ENCODE data around the gene ELMO1. TPM values are rescaled to one million over a fixed set of nuclear protein-coding genes. Genes with fewer than 3 reads are reported as not detected.
A peak's percentile ranks its signal among the peaks of the same experiment; 100 is the strongest.

Gene ELMO1
- total RNA-seq, 2 donors from 2014 or later: 66.0 to 72.2 TPM

- DNase-seq (ENCODE audit: low spot score) (no peak), ATAC-seq (ENCODE audit: insufficient number of reproducible peaks, low FRiP score, low read depth) (no peak)
- no peak overlapping the region for H3K4me3 ChIP-seq
- no peak overlapping the region for H3K27ac ChIP-seq
- no peaks in the 10 kb centered on the region for H3K27me3 ChIP-seq (replicated peaks; ENCODE audit: insufficient read depth)
- H3K9me3 ChIP-seq: no peaks in the 10 kb centered on the region
- H3K4me1 ChIP-seq (ENCODE audit: control insufficient read depth in 1 of 2, low read depth in 2 of 2): peaks cover 3 to 18% of the 10 kb centered on the region in 2 donors
- no peaks in the 10 kb centered on the region for H3K36me3 ChIP-seq
- TF ChIP-seq CTCF (IDR thresholded peaks at IDR 0.05): no peak
Measured at GRCh38 chr7:37287131-37287855, 161.4 kb downstream of the ELMO1 start.

GRCh38 chr7:37286454-37286832 is 162.2 kb downstream of the ELMO1 start:
- no peak for TF ChIP-seq CTCF (IDR thresholded peaks at IDR 0.05)
- H3K9me3 ChIP-seq: no peaks in the 10 kb centered on the region
- no peak for ATAC-seq (ENCODE audit: insufficient number of reproducible peaks, low FRiP score, low read depth)
- H3K36me3 ChIP-seq: no peaks in the 10 kb centered on the region
- no peak overlapping the region for H3K4me3 ChIP-seq
- H3K27me3 ChIP-seq (replicated peaks; ENCODE audit: insufficient read depth): no peaks in the 10 kb centered on the region
- peaks cover 3 to 18% of the 10 kb centered on the region in 2 donors for H3K4me1 ChIP-seq (ENCODE audit: control insufficient read depth in 1 of 2, low read depth in 2 of 2)
- DNase-seq (ENCODE audit: low spot score): no peak
- H3K27ac ChIP-seq: no peak overlapping the region

- DNase-seq (ENCODE audit: low spot score) (no peak), ATAC-seq (ENCODE audit: insufficient number of reproducible peaks, low FRiP score, low read depth) (no peak)
- no peaks in the 10 kb centered on the region for H3K9me3 ChIP-seq
- no peak overlapping the region for H3K4me3 ChIP-seq
- H3K36me3 ChIP-seq: no peaks in the 10 kb centered on the region
- TF ChIP-seq CTCF (IDR thresholded peaks at IDR 0.05): no peak
- no peaks in the 10 kb centered on the region for H3K27me3 ChIP-seq (replicated peaks; ENCODE audit: insufficient read depth)
- no peak overlapping the region for H3K27ac ChIP-seq
- peaks cover 3 to 18% of the 10 kb centered on the region in 2 donors for H3K4me1 ChIP-seq (ENCODE audit: control insufficient read depth in 1 of 2, low read depth in 2 of 2)
Measured at GRCh38 chr7:37285706-37286453, 162.8 kb downstream of the ELMO1 start.

GRCh38 chr7:37284805-37285231 is 163.8 kb downstream of the ELMO1 start:
- ATAC-seq (ENCODE audit: insufficient number of reproducible peaks, low FRiP score, low read depth) (no peak), DNase-seq (ENCODE audit: low spot score) (no peak)
- Histone ChIP-seq H3K9me3 (no peaks in the 10 kb centered on the region), H3K27ac (no peak overlapping the region), H3K4me1 (ENCODE audit: control insufficient read depth in 1 of 2, low read depth in 2 of 2) (peaks cover 3 to 18% of the 10 kb centered on the region in 2 donors), H3K4me3 (no peak overlapping the region), H3K27me3 (replicated peaks; ENCODE audit: insufficient read depth) (no peaks in the 10 kb centered on the region), H3K36me3 (no peaks in the 10 kb centered on the region)
- TF ChIP-seq CTCF (IDR thresholded peaks at IDR 0.05): peak; percentile 37

GRCh38 chr7:37284285-37284684 is 164.4 kb downstream of the ELMO1 start:
- no peak for TF ChIP-seq CTCF (IDR thresholded peaks at IDR 0.05)
- ATAC-seq (ENCODE audit: insufficient number of reproducible peaks, low FRiP score, low read depth) (no peak), DNase-seq (ENCODE audit: low spot score) (no peak)
- Histone ChIP-seq H3K27ac (no peak overlapping the region), H3K36me3 (no peaks in the 10 kb centered on the region), H3K9me3 (no peaks in the 10 kb centered on the region), H3K4me3 (no peak overlapping the region), H3K27me3 (replicated peaks; ENCODE audit: insufficient read depth) (no peaks in the 10 kb centered on the region), H3K4me1 (ENCODE audit: control insufficient read depth in 1 of 2, low read depth in 2 of 2) (peaks cover 3 to 18% of the 10 kb centered on the region in 2 donors)

Measured in thoracic aorta (tissue), 2 donors.